Left renal cortex interstitium (tissue), 4 donors: ENCODE data around the gene ZNF423. TPM values are rescaled to one million over a fixed set of nuclear protein-coding genes. Genes with fewer than 3 reads are reported as not detected.
"Not testable (repeated sequence)": the region's sequence is repeated elsewhere in the genome, so short reads cannot be mapped to it uniquely, and the experiment has no call there.

Experiments
- DNase-seq, 4 donors: peaks; one replicate each; pipeline ENCODE4 v3.0.0-alpha.2; 2013; ENCODE audit warnings: low read depth in 4 of 4, low spot score in 2 of 4, missing footprints in 1 of 4
- polyA plus RNA-seq, 4 donors: library from polyadenylated mRNA; unstranded; fragments of 120-200 nt; gene quantifications; one replicate each; pipeline ENCODE4 v1.2.1, GENCODE V29; 2013; ENCODE audit not compliant: insufficient read length in 4 of 4

The ZNF423 gene
- polyA plus RNA-seq: 10 to 100 TPM; 24.0 to 32.5 (median 28.8) TPM

GRCh38 chr16:49855822-49856671 is at the start of gene ZNF423:
ZNF423 (minus strand) TSS chr16:49856112; CDS start chr16:49855774, 338 bp downstream.
- peak in 1 of 4 donors; percentile 61 for DNase-seq

DNA sequence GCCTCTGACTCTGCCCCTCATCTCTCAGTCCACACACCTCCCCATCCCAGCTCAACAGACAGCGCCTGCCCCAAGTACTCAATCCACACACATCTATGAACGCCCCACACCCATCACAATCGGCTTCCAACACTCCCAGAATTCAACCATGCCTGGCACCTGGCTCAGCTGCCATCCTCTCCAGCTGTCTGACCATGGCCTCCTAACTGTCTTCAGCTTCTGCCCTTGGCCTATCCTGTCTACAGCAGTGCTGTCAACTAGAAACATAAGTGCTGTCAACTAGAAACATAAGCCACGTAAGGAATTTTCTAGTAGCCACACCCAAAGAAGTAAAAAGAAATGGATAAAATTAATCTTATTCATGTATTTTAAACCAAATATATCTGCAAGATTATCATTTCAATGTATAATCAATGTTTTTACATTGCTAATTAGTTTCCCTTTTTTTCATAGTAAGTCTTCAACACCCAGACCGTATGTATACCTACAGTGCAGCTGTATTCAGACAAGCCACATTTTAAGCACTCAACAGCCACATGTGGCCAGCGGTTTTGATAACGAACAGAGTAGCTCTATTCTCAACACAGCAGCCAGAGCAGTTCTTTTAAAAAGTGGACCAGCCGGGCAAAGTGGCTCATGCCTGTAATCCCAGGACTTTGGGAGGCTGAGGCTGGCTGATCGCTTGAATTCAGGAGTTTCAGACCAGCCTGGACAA is 48.6 kb upstream of the ZNF423 start:
- DNase-seq: no peak

- no peak for DNase-seq
Observed at GRCh38 chr16:49902908-49903307, 47.0 kb upstream of the ZNF423 start.

DNA sequence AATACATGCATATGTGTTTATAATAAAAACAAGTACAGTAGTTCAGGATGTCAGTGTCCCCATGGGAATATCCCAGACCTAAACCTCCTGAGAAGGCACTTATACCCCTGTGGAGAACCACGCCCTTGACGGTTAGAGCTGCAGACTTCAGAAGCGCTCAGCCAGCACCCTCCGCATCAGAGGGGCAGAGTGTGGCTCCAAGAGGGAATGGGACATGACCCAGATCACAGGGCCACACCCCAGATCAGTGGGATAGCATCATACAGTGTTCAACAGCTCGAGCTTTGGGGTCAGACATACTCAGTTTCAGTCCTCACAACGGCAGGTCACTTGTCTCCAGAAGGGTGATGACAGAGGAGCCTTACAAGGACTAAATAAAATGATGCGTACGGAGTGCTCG is 45.8 kb upstream of the ZNF423 start:
- no peak for DNase-seq

DNA sequence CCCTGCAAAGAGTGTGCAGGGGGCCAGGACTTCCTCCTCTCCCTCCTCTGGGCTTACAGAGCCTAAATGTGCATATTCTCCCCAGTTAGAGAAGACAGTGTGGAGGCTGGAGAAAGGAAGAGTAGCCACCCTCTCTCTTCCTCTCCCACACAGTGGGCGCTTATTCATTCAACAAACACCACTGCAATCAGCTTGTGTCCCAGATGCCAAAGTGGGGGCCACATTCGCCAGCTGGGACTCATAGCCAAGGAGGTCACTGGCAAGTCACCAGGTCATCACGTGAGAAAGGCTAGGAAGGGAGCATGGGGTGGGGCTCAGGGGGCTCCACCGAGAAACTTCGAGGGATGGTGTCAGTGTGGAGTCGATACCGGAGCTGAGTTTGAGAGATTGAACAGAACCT is 45.0 kb upstream of the ZNF423 start:
- DNase-seq: no peak

DNA sequence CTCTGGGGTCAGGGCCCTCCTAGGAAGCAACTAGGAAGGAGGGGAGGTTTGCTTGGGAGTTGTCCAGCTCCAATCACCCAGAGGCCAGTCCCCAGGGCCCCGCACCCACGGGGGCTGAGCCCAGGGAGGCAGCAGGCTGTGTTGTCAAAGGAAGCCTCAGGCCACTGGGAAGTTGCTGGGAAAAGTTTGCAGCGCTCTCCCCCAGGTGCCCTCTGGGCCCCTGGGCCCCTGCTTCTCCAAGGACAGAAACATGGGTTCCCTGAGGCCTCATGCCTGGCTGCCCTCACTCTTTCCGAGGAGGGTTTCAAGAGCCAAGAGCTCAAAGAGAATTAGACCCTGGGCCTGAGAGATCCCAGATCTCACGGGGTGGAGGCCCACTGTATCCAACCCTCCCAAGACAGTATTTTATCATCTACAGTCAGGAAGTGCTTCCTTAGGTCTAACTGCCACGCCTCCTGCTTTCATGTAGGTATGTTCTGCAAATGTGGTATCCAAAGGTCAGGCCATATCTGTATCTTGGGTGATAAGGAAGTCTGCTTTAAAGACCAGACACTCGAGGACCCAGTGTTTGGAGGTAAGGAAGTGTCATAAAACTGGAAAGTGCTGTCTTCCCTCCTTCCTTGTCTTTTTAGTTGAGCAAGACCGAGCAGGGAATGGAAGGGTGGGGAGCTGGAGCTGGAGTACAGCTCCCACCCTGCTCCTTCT is 44.2 kb upstream of the ZNF423 start:
- no peak for DNase-seq

GRCh38 chr16:49896447-49896964 is 40.6 kb upstream of the ZNF423 start:
- no peak for DNase-seq

DNA sequence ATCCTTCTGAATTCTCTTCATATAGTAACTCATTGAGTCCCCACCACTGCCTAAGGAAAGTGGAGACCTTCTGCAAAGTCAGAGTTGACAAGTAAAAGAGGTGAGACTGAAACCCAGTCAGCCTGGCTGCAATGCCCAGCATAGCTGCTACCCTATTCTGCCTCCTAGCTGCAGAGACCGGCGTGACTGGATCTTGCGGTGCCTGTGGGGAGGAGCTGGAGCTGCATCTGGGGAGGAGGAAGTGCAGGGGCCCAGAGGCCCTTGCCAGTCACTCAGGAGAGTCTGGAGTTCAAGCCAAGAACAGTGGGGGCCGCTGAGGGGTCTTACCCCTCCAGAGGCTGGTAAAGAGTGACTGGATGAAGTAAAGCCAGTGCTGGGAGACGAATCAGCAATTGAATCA is 35.0 kb upstream of the ZNF423 start:
- no peak for DNase-seq

DNA sequence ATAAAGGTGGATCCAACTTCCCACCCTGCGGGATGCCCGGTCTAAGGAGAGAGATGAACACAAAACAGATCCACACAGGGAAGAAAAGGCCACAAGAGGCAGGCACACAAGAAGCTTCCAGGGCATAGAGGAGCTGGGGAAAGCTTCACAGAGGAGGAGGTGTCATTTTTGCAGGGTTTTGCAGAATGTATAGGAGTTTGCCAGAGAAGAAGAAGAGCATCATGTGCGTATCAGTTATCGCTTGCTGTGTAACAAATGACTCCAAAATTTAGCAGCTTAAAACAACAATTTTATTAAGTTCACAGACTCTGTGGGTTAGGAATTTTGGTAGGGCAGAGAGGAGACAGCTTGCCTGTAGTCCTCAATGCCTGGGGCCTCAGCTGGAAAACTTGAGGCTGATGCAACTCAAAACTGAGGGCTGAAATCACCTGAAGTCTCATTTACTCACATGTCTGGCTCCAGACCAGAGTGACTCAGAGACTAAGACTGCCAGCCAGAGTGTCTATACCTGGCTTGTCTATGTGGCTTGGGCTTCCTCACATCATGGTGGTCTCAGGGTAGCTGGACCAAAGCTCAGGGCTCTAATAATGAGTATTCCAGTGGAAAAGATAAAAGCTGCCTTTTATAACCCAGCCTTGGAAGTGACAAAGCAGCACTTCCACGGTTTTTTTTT is 33.9 kb upstream of the ZNF423 start:
- DNase-seq: no peak

- DNase-seq: no peak
Observed at GRCh38 chr16:49886554-49887094, 30.7 kb upstream of the ZNF423 start.

- DNase-seq: no peak
Observed at GRCh38 chr16:49884033-49885015, 28.4 kb upstream of the ZNF423 start.

DNA sequence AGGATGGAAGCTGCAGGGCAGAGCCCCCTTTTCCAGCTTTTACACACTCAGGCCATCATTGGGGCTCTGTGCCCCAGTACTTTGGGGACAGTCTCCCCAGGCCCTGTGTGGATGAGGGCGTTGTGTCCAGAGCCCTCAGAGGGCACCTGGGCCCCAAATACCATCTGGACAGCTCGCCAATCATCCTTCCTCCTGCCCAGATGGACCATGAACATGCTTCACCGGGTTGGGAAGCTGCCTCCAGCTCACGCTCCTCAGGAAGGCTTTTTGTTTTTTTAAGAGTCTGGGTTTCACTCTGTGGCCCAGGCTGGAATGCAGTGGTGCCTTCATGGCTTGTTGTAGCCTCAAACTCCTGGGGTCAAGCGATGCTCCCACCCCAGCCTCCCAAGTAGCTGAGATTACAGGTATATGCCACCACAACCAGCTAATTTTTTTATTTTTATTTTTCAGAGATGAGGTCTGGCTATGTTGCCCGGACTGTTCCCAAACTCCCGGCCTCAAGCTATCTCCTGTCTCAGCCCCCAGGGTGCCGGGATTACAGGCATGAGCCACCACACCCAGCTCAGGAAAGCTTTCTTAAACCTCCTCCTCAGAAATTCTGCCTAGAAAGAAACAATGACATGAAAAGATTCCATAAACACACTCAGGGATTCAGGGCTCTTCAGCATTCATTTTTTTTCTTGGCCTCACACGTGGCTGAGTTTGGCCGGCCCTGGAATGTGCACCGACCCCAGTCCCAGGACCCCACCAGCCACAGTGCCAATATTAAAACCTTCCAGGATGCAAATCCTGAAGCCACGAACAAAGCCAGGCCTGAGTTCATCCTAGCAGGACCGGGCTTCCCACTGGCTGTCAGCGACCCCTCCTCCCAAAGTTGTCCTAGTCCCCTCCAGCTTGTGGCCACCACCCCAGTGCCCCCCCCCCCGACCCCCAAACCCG is 27.4 kb upstream of the ZNF423 start:
- DNase-seq: no peak

- DNase-seq: no peak
Observed at GRCh38 chr16:49881890-49882289, 26.0 kb upstream of the ZNF423 start.

- DNase-seq: not testable (repeated sequence)
Observed at GRCh38 chr16:49878540-49878939, 22.6 kb upstream of the ZNF423 start.

GRCh38 chr16:49876716-49877129 is 20.8 kb upstream of the ZNF423 start:
- DNase-seq: peak in 1 of 4 donors; percentile 54

GRCh38 chr16:49875806-49876715 is 20.1 kb upstream of the ZNF423 start:
- DNase-seq: no peak
